Islet precursor cell (in vitro differentiated cells): Measurements from ENCODE around the gene IMMP2L.

Experiments used
- DNase-seq: peaks from one replicate; pipeline ENCODE4 v3.0.0-alpha.2; 2018

The IMMP2L gene

GRCh38 chr7:111138586-111138985 lies 423.7 kb downstream of the IMMP2L start:
- DNase-seq, result no peak

- DNase-seq, result peak; percentile 69
Measured at GRCh38 chr7:111138193-111138569, 424.1 kb downstream of the IMMP2L start.

GRCh38 chr7:111137296-111138192 lies 424.7 kb downstream of the IMMP2L start:
- DNase-seq, result peak; percentile 54

- DNase-seq, result no peak
Measured at GRCh38 chr7:111132833-111133232, 429.5 kb downstream of the IMMP2L start.

- no peak for DNase-seq
Measured at GRCh38 chr7:111129435-111129834, 432.9 kb downstream of the IMMP2L start.

- no peak for DNase-seq
Measured at GRCh38 chr7:111126987-111127386, 435.3 kb downstream of the IMMP2L start.

- no peak for DNase-seq
Measured at GRCh38 chr7:111115966-111116365, 446.3 kb downstream of the IMMP2L start.

- no peak for DNase-seq
Measured at GRCh38 chr7:111113263-111114017, 448.9 kb downstream of the IMMP2L start.

- no peak for DNase-seq
Measured at GRCh38 chr7:111112439-111112838, 449.9 kb downstream of the IMMP2L start.

GRCh38 chr7:111108496-111108895 lies 453.8 kb downstream of the IMMP2L start:
- DNase-seq, result no peak

GRCh38 chr7:111108000-111108399 lies 454.3 kb downstream of the IMMP2L start:
- no peak for DNase-seq

- no peak for DNase-seq
Measured at GRCh38 chr7:111107579-111107978, 454.7 kb downstream of the IMMP2L start.

GRCh38 chr7:111105269-111105668 lies 457.0 kb downstream of the IMMP2L start:
- DNase-seq, result no peak

- no peak for DNase-seq
Measured at GRCh38 chr7:111104710-111105109, 457.6 kb downstream of the IMMP2L start.

GRCh38 chr7:111103678-111104274 lies 458.5 kb downstream of the IMMP2L start:
- no peak for DNase-seq

- no peak for DNase-seq
Measured at GRCh38 chr7:111103136-111103535, 459.2 kb downstream of the IMMP2L start.

GRCh38 chr7:111101856-111102646 lies 460.2 kb downstream of the IMMP2L start:
- no peak for DNase-seq

GRCh38 chr7:111098926-111099250 lies 463.4 kb downstream of the IMMP2L start:
- no peak for DNase-seq

- peak; percentile 60 for DNase-seq
Measured at GRCh38 chr7:111098011-111098925, 464.0 kb downstream of the IMMP2L start.

GRCh38 chr7:111096997-111097396 lies 465.3 kb downstream of the IMMP2L start:
- DNase-seq, result no peak

- no peak for DNase-seq
Measured at GRCh38 chr7:111094419-111094818, 467.9 kb downstream of the IMMP2L start.

GRCh38 chr7:111093496-111093895 lies 468.8 kb downstream of the IMMP2L start:
- no peak for DNase-seq
